MV-4-11 (cell line): ENCODE data around the gene TMBIM4.
"Not testable (repeated sequence)": the region's sequence is repeated elsewhere in the genome, so short reads cannot be mapped to it uniquely, and the experiment has no call there.

Experiments used
- DNase-seq: peaks from one replicate; lab custom pipeline; 2025; lab: John Stamatoyannopoulos, UW

Gene TMBIM4, protein sequence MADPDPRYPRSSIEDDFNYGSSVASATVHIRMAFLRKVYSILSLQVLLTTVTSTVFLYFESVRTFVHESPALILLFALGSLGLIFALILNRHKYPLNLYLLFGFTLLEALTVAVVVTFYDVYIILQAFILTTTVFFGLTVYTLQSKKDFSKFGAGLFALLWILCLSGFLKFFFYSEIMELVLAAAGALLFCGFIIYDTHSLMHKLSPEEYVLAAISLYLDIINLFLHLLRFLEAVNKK

DNA sequence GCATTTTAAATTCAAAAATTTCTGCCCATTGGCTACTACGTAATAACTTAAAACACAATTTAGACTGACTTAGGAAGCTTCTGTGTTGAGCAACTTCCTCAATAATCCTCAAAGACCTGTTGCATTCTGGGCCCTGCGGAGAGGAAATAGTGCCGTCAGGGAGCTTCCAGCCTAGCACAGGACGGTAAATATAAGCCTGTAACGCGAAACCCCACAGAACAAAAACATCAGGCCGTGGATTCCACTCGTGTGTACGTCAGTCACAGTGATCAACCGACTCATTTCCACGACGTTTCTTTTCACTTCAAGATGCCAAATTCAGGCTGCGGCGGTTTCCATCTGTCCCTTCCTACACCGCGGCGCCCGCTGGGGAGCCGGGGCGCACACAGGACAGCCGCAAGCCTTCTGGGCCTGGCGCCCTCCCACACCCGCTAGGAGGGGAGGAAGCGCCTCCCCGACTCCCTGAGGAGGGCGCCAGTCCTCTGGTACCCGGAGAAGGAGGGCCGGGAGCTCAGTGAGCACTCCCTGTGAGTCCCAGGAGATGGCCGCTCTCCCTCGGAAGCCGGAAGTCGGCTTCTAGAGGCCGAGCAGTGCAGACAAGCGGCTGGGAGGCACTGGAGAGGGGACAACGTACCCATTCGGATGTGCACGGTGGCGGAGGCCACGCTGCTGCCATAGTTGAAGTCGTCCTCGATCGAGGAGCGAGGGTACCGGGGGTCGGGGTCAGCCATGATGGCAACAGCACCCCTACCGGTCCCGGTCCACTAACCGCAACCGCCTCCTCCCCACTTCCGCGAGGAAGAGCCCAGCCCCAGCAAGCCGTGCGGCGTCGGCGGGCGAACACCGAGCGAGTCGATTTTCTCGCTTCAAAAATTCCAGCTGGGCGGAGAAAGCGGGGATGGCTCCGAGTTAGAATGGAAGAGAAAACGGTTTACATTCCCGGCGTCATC, at the start of gene TMBIM4:
TSS of gene TMBIM4 (minus strand) at position 776 of the 950 bp plus-strand sequence. CDS start at position 731, 45 bp downstream.
- DNase-seq: peak; percentile 98

DNA sequence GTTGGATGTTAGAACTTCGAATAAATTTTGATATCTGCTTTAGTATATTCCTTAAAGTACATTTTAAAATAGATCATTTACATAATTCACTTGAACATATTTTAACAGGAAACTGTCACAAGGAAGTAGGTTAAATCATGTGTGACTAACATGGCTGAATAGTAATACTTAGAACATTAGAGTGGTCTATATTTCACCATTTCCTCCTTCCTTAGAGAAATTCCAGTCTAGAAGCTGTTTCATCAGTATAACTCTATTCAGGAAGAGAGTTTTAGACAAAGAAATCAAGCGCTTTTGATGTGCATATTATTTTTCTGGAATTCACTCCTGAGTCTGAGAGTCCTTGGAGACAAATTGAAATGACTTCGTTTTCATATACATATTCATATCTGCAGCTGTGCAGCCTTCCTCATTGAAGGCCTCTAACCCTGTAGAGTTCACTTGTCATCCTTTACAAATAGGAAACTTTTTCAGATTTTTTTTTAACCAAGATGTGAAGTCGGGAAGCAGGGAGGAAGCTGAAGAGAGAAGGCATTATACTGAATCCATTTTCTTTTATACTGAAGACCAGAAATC, 47.6 kb upstream of the TMBIM4 start:
- peak; percentile 69 for DNase-seq

DNA sequence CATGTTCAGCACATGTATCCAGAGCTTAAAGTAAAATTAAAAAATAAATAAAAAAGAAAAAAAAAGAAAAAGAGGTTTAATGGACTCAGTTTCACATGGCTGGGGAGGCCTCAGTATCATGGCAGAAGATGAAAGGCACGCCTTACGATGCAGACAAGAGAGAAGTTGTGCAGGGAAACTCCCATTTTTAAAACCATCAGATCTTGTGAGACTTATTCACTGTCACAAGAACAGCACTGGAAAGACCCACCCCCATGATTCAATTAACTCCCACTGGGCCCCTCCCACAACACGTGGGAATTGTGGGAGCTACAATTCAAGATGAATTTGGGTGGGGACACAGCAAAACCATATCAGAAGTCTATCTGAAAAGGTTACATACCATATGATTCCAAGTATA, 43.2 kb upstream of the TMBIM4 start:
- DNase-seq: not testable (repeated sequence)

DNA sequence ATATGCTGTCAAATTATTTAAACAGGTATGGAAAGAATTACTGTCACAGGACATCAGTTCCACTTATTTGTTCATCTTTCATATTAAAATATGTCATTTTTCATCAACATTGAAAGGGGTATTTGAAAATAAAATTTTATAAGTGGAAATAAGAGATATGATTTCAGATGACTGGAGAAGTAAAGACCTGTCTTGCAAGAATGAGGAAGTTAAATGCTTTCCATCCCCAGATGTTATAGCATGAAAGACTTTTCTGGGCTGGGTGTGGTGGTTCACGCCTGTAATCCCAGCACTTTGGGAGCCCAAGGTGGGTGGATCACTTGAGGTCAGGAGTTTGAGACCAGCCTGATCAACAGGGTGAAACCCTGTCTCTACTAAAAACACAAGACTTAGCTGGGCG, 41.8 kb upstream of the TMBIM4 start:
- DNase-seq: peak; percentile 61

DNA sequence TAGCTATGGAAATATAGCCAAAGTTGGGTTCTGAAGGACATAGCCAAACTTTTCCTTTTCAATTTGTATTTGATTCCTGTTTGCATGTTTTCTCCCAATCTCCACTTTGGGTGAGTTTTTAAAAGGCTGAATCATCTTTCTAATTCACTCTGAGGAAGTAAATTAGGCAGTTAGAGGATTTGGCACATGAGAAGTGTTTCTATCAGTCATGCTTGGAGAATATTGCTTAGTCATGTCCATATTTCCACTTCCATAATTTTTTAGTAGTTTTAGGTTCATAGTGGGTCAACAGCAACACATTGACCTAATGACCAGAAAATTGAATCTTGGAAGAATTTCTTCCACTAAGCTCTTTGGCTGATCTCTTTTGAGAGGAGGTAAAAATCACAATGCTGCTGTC, 41.0 kb upstream of the TMBIM4 start:
- peak; percentile 78 for DNase-seq

DNA sequence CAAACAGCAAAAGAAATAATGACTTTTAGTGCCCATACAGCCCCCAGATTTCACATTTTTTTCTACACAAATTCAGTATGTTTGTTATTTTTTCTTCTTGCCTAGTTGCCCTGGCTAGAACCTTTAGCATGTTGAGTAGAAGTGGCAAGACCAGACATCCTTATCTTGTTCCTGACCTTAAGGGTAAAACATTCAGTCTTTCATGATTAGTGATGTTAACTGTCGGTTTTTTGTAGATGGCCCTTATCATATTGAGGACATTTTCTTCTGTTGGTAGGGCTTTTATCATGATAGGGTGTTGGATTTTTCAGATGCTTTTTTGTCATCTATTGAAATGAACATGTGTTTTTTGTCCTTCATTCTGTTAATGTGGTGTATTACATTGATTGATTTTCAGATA, 36.3 kb upstream of the TMBIM4 start:
- DNase-seq: no peak

DNA sequence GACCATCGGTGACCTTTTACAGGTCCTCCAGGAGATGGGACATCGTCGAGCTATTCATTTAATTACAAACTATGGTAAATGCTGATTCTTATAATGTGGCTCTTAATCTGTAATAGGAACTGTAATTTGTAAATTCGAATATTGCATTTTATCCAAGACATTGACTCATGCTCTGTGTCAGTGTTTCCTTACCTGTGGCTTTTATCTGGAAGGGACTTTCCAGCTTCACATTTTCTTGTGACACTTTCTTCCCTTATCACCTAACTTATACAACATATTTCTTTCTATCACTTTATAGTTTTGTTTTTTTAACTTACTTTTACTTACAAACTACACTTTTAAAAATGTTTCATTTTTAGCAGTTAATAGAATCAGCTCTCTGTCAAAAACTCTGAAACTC, 34.0 kb upstream of the TMBIM4 start:
- DNase-seq: no peak

DNA sequence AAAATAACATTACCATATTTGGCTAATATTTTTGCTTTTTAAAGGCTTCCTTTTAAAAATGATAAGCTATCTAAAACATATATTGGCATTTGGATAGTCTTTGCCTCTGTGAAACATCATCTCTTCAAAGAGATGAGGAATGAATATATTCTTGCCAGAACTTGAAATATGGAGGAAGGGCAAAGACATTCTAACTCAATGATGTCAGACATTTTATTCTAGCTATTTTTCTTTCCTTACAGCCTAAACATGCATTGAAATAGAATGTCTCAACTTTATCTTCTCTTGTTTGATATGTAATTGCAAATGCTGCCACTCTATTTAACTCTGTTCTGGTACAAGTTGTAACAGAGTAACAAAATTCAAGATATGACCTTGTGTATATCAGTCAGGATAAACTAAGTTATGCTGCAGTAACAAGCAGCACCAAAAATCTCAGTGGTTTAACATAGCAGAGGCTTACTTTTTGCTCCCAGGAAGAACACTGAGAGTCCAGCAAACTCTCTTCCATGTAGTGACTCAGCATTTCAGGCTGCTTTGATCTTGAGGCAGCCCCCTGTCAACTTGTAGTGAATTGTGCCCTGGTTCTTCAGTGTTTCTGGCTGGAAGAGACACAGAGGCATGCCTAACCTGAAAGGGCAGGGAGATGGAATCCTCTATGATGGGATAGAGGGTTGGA, 30.2 kb upstream of the TMBIM4 start:
- DNase-seq: no peak

DNA sequence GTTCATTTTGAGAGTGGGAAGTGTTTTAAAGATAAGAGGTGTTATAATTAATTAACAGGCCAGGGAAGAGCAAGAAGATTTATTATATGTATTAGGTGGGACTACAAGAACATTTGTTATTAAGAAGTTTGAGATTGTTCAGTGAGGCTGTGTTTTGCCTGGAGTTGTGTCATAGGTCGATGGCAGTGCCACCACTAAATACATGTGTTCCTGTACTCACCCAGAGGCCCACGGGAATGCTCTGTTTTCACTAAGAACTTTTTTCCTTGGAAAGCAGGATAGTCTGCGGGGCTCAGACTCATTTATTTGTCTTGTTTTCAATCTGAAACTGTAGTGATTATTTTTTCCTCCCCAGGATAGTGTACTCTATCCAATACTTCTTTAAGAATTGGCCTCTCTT, 29.3 kb upstream of the TMBIM4 start:
- no peak for DNase-seq

DNA sequence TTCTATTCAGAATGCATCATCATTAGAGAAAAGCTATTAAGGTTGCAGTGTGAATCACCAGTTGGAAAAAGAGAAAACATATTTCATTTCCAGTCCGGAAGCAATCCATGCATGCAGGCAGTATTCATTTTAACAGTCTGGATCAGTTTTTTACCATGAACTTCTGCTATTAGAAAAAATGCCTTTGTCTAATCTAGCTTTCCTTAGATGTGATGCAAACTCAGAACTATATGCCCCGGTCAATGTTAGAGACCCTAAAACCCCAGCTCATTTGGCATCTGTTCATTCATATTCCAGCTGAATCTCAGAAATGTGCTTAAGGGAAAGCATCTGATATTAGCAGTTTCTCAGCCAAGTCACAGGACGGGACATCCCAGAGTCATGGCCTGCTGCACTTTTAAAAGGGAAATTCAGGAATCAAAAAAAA, 27.7 kb upstream of the TMBIM4 start:
- no peak for DNase-seq

DNA sequence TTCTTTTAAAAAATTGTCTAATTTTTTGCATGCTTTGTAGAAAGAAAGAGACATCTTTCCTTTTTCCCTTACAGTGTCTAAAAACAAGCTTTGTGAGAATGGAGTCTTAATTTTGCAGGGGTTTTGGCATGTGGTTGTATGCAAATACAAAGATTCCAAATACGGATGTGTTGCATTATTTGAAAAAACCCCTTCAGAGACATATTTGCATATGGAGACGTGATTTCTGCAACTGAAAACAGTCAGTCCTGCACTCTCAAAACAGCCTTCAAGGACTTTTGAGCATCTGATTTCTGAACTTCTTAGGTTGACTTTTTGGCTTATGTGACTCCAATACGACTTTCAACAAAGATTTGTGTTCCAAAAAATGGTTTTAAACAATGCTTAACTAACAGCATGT, 27.0 kb upstream of the TMBIM4 start:
- no peak for DNase-seq

DNA sequence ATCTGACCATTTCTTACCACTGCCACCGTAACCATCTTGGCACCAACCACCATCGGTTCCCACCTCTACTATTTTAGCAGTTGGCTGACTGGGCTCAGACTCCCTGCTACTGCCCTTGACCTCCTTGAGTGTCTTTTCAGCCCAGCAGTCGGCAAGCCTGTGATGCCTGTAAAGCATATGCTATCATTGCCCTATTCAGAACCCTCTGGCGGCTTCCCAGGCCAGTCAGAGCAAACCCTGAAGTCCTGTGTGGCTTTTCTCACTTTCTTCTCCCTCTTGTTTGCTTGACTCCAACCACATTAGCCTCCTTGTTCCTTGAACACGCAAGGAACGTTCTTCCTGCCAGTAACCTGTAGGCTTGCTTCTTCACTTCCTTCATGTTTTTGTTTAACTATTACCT, 25.4 kb upstream of the TMBIM4 start:
- no peak for DNase-seq

DNA sequence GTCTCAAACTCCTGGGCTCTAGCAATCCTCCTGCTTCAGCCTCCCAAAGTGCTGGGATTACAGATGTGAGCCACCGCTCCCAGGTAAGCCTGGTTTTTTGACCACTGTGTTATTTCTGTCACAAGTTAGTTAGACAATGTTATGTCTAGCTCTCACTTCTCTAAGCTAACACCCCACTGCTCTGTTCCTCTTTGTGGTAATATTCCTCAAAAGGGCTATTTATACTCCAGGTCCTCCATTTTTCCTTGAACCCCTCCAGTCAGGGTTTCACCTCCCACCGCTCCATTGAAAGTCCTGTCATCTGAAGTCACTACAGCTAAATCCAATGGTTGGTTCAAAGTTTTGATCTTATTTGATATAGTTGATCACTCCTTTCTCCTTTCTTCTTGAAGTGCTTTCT, 24.3 kb upstream of the TMBIM4 start:
- DNase-seq: peak; percentile 49

DNA sequence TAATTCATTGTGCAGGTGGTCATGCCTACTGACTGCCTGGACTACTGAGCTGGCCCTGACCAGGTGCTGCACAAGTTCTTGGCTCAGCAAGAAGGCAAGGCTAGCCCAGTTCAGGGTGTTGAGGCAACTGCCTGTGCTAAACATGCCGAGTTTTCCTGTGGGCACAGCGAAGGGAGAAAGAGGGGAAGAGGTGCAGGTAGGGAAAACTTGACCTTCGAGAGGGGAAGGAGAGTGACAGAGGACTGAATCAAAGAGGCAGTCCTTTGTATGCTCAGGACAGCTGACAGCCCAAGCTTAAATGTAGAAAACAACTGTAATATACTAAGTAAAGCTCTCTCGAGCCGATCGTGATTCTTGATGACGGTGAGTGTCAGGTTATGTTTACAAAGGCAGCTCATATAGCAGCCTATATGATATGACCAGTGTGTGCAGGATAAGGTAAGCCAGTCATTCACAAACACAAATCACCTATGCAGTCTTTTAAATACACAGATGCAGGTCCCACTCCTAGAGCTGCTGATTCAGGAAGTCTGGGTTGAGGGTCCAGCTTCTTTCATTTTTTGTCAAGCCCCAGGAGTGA, 21.8 kb upstream of the TMBIM4 start:
- no peak for DNase-seq

DNA sequence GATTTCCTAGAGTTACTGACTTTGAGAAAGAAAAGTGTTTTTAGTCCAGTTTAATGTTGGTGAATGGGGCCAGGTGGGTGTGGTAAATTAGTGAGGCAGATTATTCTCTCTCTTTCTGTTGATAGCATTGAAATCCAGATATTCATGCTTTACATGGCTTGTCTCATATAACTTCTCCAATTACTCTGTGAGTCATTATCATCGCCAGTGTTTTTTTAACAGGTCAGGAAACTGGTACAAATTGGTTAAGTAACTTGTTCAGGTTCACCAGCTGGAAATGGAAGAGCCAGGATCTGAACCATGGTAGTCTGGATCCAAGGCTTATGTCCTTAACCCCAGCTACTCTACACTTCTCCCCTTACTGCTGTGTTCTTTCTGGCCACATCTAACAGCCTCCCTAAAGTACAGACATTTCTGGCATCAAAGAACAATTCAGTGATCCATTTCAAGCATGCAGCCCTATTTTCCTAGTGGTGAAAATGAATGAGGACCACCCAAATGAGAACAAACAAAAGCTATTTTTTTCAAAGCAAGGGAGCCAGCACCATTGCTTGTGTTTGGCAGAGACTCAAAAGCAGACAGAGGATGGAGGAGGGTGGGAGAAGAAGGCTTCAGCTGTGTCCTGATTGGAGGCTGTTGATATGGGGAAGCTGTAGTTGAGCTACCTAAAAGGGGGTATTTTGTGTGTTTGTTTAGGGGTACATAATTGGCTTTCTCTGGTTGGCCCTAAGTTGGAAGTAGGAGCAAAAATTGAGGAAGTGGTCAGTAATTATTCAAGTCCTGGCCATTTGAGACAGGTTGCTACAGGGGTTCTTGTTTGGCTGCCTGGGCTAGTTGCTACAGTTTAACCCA, 20.9 kb upstream of the TMBIM4 start:
- DNase-seq: peak; percentile 63

DNA sequence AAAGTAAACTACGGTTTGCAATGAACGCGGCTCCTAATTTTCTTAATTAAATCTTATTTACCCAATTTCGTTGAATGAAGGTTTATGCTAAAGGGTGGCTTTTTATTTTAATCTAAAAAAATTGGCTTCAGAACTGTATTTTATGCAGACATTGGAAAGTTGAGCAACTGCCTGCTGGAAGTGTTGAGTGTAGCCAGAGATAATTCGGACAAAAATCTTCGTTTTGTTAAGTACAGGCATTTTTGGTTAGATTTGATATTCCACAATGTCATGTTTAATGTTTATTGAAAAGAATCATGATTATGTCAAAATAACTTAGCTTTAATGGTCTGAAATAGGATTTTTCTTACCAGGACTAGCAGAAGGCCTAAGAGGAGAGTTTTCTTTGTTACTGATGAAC, 20.1 kb upstream of the TMBIM4 start:
- no peak for DNase-seq

DNA sequence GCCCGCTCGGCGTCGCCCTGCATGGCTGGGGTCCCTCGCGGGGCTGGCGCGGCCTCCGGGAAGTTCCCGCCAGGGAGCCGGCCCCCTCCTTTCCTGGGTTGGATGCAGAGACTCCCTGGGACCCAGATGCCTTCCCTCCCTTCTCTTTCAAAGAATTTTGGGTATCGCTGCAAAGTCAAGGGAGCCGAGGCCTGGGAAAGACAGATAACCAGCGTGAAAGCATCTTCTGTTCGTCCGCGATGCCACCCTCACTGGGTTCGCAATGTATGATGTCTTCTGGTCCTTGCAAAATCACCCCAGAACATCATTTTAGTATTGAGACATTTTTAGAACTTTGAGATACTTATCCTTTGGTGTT, 19.7 kb upstream of the TMBIM4 start:
- no peak for DNase-seq

DNA sequence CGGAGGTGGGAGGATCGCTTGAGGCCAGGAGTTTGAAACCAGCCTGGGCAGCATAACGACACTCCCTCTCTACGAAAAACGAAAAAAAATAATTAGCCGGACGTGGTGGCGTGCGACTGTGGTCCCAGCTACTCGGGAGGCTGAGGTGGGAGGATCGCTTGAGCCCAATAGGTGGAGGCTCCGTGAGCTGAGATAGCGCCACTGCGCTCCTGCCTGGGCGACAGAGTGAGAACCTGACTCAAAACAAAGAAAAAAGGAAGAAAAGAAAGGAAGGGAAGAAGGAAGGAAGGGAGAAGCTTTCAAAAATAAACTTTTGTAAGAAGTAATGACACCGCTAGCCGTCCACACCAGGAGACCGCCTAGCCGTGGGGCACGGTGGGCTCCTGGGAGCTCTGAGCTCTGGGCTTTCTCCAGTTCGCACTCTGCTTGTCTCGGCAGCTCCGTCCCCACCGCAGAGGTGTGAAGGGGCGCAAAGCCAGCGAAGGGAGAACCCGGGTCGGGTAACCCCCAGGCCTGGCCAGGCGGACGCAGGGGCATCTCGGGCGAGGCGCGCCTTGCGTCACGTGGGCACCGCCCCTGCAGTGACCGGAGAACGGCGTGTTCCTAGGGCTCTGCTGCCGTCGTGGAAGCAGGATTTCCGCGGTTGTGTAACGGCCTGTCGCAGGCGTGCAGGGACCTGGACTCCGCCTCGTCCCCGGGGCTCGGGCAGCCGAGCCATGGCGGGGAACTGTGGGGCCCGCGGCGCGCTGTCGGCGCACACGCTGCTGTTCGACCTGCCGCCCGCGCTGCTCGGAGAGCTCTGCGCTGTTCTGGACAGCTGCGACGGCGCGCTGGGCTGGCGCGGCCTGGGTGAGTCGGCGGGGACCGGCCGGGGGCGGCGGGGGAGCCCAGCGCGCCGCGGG, 19.0 kb upstream of the TMBIM4 start, which contains the start of gene IRAK3:
TSS of gene IRAK3 (plus strand) at position 631 of the 902 bp plus-strand sequence. CDS start at position 717, 86 bp downstream.
- peak; percentile 78 for DNase-seq

DNA sequence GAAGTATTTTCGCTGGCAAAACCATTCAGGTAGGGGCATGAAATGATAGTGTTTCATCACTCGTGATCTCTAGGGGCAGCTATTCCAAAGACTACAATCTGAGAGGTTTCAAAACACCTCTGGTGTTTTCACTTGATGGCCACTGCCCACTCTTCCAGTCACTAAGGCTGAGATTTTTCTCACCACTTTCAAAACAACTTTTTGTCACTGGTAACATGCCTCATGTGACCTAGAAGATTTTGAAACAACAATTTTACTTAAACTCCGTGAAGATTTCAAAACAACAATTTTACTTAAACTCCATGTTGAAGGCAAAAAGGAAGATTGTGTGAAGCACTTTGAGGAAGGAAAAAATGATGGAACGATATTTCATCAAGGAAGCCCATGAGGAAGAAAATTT, 18.0 kb upstream of the TMBIM4 start:
- DNase-seq: no peak

DNA sequence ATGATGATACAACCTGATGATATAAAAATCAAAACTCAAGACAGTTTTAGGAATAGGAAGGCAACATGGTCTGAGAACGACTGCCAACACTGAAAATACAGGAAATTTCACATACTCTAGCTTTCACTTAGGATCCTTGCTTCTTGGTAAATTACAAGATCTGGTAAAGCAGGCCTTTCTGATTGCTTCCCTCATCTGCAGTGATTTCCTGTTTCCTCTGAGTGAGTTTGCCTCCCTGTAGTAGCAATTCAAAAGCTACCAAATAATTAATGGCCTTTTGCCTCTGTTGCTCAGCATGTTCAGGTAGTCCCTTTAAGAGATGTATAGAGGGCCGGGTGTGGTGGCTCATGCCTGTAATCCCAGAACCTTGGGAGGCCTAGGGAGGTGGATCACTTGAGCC, 17.2 kb upstream of the TMBIM4 start:
- DNase-seq: no peak
